Measurements from ENCODE around the gene ABHD12B. TPM values are rescaled to one million over a fixed set of nuclear protein-coding genes. Genes with fewer than 3 reads are reported as not detected.
"Not testable (repeated sequence)": the region's sequence is repeated elsewhere in the genome, so short reads cannot be mapped to it uniquely, and the experiment has no call there.

The ABHD12B gene
- total and polyA plus RNA-seq, 2 donors: 1.0 to 1.5 TPM

- H3K36me3 ChIP-seq (ENCODE audit: control insufficient read depth in 2 of 2, insufficient read depth in 2 of 2, low read length in 1 of 2): no peaks in the 10 kb centered on the region
- no peak overlapping the region for H3K4me3 ChIP-seq (ENCODE audit: low read length in 2 of 2)
- H3K27me3 ChIP-seq (ENCODE audit: control insufficient read depth in 2 of 2, insufficient read depth in 1 of 2, low read length in 1 of 2): no peaks in the 10 kb centered on the region
- H3K4me1 ChIP-seq (ENCODE audit: control insufficient read depth in 2 of 2, insufficient read depth in 2 of 2, low read length in 2 of 2): no peaks in the 10 kb centered on the region
- 95% methylated on average over 2 of the region's 2 CpGs for WGBS
- no peak for DNase-seq (ENCODE audit: low read depth in 6 of 9, low spot score in 9 of 9)
- H3K9me3 ChIP-seq (ENCODE audit: control insufficient read depth in 2 of 2, insufficient read depth in 1 of 2, low read length in 1 of 2): no peaks in the 10 kb centered on the region
- no peak overlapping the region for H3K27ac ChIP-seq (ENCODE audit: low read depth in 1 of 2, low read length in 1 of 2)
Observed at GRCh38 chr14:50936016-50936340, 64.1 kb downstream of the ABHD12B start.

GRCh38 chr14:50936882-50937281, 65.0 kb downstream of the ABHD12B start:
- Histone ChIP-seq H3K9me3 (ENCODE audit: control insufficient read depth in 2 of 2, insufficient read depth in 1 of 2, low read length in 1 of 2) (no peaks in the 10 kb centered on the region), H3K27ac (ENCODE audit: low read depth in 1 of 2, low read length in 1 of 2) (no peak overlapping the region), H3K27me3 (ENCODE audit: control insufficient read depth in 2 of 2, insufficient read depth in 1 of 2, low read length in 1 of 2) (no peaks in the 10 kb centered on the region), H3K4me3 (ENCODE audit: low read length in 2 of 2) (no peak overlapping the region), H3K4me1 (ENCODE audit: control insufficient read depth in 2 of 2, insufficient read depth in 2 of 2, low read length in 2 of 2) (no peaks in the 10 kb centered on the region), H3K36me3 (ENCODE audit: control insufficient read depth in 2 of 2, insufficient read depth in 2 of 2, low read length in 1 of 2) (no peaks in the 10 kb centered on the region)
- DNase-seq (ENCODE audit: low read depth in 6 of 9, low spot score in 9 of 9): no peak
- WGBS: 68% methylated on average over 2 of the region's 2 CpGs

GRCh38 chr14:50937325-50937724, 65.5 kb downstream of the ABHD12B start:
- no peaks in the 10 kb centered on the region for H3K36me3 ChIP-seq (ENCODE audit: control insufficient read depth in 2 of 2, insufficient read depth in 2 of 2, low read length in 1 of 2)

GRCh38 chr14:50937800-50938199, 65.9 kb downstream of the ABHD12B start:
- DNase-seq (ENCODE audit: low read depth in 6 of 9, low spot score in 9 of 9): no peak
- Histone ChIP-seq H3K27ac (ENCODE audit: low read depth in 1 of 2, low read length in 1 of 2) (no peak overlapping the region), H3K27me3 (ENCODE audit: control insufficient read depth in 2 of 2, insufficient read depth in 1 of 2, low read length in 1 of 2) (peaks cover 0 to 4% of the 10 kb centered on the region in 2 donors), H3K9me3 (ENCODE audit: control insufficient read depth in 2 of 2, insufficient read depth in 1 of 2, low read length in 1 of 2) (no peaks in the 10 kb centered on the region), H3K4me1 (ENCODE audit: control insufficient read depth in 2 of 2, insufficient read depth in 2 of 2, low read length in 2 of 2) (no peaks in the 10 kb centered on the region), H3K4me3 (ENCODE audit: low read length in 2 of 2) (no peak overlapping the region), H3K36me3 (ENCODE audit: control insufficient read depth in 2 of 2, insufficient read depth in 2 of 2, low read length in 1 of 2) (no peaks in the 10 kb centered on the region)
- WGBS: 95% methylated on average over 4 of the region's 4 CpGs

More at GRCh38 chr14:50937325-50937724, 65.5 kb downstream of the ABHD12B start:
- Histone ChIP-seq H3K9me3 (ENCODE audit: control insufficient read depth in 2 of 2, insufficient read depth in 1 of 2, low read length in 1 of 2) (no peaks in the 10 kb centered on the region), H3K4me1 (ENCODE audit: control insufficient read depth in 2 of 2, insufficient read depth in 2 of 2, low read length in 2 of 2) (no peaks in the 10 kb centered on the region), H3K27ac (ENCODE audit: low read depth in 1 of 2, low read length in 1 of 2) (no peak overlapping the region), H3K4me3 (ENCODE audit: low read length in 2 of 2) (no peak overlapping the region), H3K27me3 (ENCODE audit: control insufficient read depth in 2 of 2, insufficient read depth in 1 of 2, low read length in 1 of 2) (peaks cover 0 to under 1% of the 10 kb centered on the region in 2 donors)
- DNase-seq (ENCODE audit: low read depth in 6 of 9, low spot score in 9 of 9): no peak
- WGBS: 53% methylated on average over 2 of the region's 2 CpGs

GRCh38 chr14:50941151-50941550, 69.3 kb downstream of the ABHD12B start:
- Histone ChIP-seq H3K36me3 (ENCODE audit: control insufficient read depth in 2 of 2, insufficient read depth in 2 of 2, low read length in 1 of 2) (no peaks in the 10 kb centered on the region), H3K27ac (ENCODE audit: low read depth in 1 of 2, low read length in 1 of 2) (no peak overlapping the region), H3K9me3 (ENCODE audit: control insufficient read depth in 2 of 2, insufficient read depth in 1 of 2, low read length in 1 of 2) (no peaks in the 10 kb centered on the region), H3K4me3 (ENCODE audit: low read length in 2 of 2) (no peak overlapping the region), H3K27me3 (ENCODE audit: control insufficient read depth in 2 of 2, insufficient read depth in 1 of 2, low read length in 1 of 2) (peaks cover 3 to 27% of the 10 kb centered on the region in 2 donors), H3K4me1 (ENCODE audit: control insufficient read depth in 2 of 2, insufficient read depth in 2 of 2, low read length in 2 of 2) (peaks cover 13 to 15% of the 10 kb centered on the region in 2 donors)
- WGBS: 87% methylated on average over 6 of the region's 6 CpGs
- no peak for DNase-seq (ENCODE audit: low read depth in 6 of 9, low spot score in 9 of 9)

GRCh38 chr14:50941638-50942037, 69.8 kb downstream of the ABHD12B start:
- not testable (repeated sequence) for H3K36me3 ChIP-seq (ENCODE audit: control insufficient read depth in 2 of 2, insufficient read depth in 2 of 2, low read length in 1 of 2); H3K9me3 ChIP-seq (ENCODE audit: control insufficient read depth in 2 of 2, insufficient read depth in 1 of 2, low read length in 1 of 2); H3K27ac ChIP-seq (ENCODE audit: low read depth in 1 of 2, low read length in 1 of 2); DNase-seq (ENCODE audit: low read depth in 6 of 9, low spot score in 9 of 9); H3K4me3 ChIP-seq (ENCODE audit: low read length in 2 of 2)
- Histone ChIP-seq H3K4me1 (ENCODE audit: control insufficient read depth in 2 of 2, insufficient read depth in 2 of 2, low read length in 2 of 2) (peaks cover 13 to 15% of the 10 kb centered on the region in 2 donors), H3K27me3 (ENCODE audit: control insufficient read depth in 2 of 2, insufficient read depth in 1 of 2, low read length in 1 of 2) (peaks cover 3 to 27% of the 10 kb centered on the region in 2 donors)
- WGBS: 98% methylated on average over 8 of the region's 8 CpGs

- peak overlapping the region; percentile 38 to 61 for H3K4me3 ChIP-seq (ENCODE audit: low read length in 2 of 2)
- 14% methylated on average over 26 of the region's 26 CpGs for WGBS
- no peak for DNase-seq (ENCODE audit: low read depth in 6 of 9, low spot score in 9 of 9)
- H3K9me3 ChIP-seq (ENCODE audit: control insufficient read depth in 2 of 2, insufficient read depth in 1 of 2, low read length in 1 of 2): no peaks in the 10 kb centered on the region
- no peaks in the 10 kb centered on the region for H3K36me3 ChIP-seq (ENCODE audit: control insufficient read depth in 2 of 2, insufficient read depth in 2 of 2, low read length in 1 of 2)
- H3K27me3 ChIP-seq (ENCODE audit: control insufficient read depth in 2 of 2, insufficient read depth in 1 of 2, low read length in 1 of 2): peaks cover 3 to 27% of the 10 kb centered on the region in 2 donors
- peaks cover 13 to 15% of the 10 kb centered on the region in 2 donors for H3K4me1 ChIP-seq (ENCODE audit: control insufficient read depth in 2 of 2, insufficient read depth in 2 of 2, low read length in 2 of 2)
- peak overlapping the region in 1 of 2 donors; percentile 46 for H3K27ac ChIP-seq (ENCODE audit: low read depth in 1 of 2, low read length in 1 of 2)
Observed at GRCh38 chr14:50943261-50943942, 71.5 kb downstream of the ABHD12B start.

GRCh38 chr14:50943943-50944646, 72.2 kb downstream of the ABHD12B start, which contains the start of gene PYGL:
Gene PYGL, minus strand, starts transcription at chr14:50944483. Its CDS starts 80 bp downstream, at chr14:50944403.
- Histone ChIP-seq H3K9me3 (ENCODE audit: control insufficient read depth in 2 of 2, insufficient read depth in 1 of 2, low read length in 1 of 2) (no peaks in the 10 kb centered on the region), H3K36me3 (ENCODE audit: control insufficient read depth in 2 of 2, insufficient read depth in 2 of 2, low read length in 1 of 2) (no peaks in the 10 kb centered on the region), H3K4me1 (ENCODE audit: control insufficient read depth in 2 of 2, insufficient read depth in 2 of 2, low read length in 2 of 2) (peaks cover 13 to 15% of the 10 kb centered on the region in 2 donors), H3K27me3 (ENCODE audit: control insufficient read depth in 2 of 2, insufficient read depth in 1 of 2, low read length in 1 of 2) (peaks cover 3 to 27% of the 10 kb centered on the region in 2 donors), H3K27ac (ENCODE audit: low read depth in 1 of 2, low read length in 1 of 2) (peak within 1 kb of the TSS in 1 of 2 donors; percentile 81), H3K4me3 (ENCODE audit: low read length in 2 of 2) (peak within 1 kb of the TSS; percentile 38 to 61)
- under 1% methylated on average over 74 of the region's 74 CpGs for WGBS
- peak in 1 of 9 donors; percentile 36 for DNase-seq (ENCODE audit: low read depth in 6 of 9, low spot score in 9 of 9)

Measured in thymus (tissue), 11 donors.